Right atrium auricular region (tissue), 2 donors: ENCODE results near the gene CASP3. TPM values are rescaled to one million over a fixed set of nuclear protein-coding genes. Genes with fewer than 3 reads are reported as not detected.

Source experiments
- DNase-seq: peaks from one replicate; pipeline ENCODE4 v3.0.0-alpha.2; 2019; ENCODE audit warnings: low spot score
- H3K27ac ChIP-seq, 2 donors: fragments of 200-600 bp; sonication (generic); 1 replicate in 1 of 2; 2 replicates in 1 of 2; pipeline ENCODE4 v1.5.1; 2016 to 2019
- H3K27me3 ChIP-seq, 2 donors: fragments of 200-600 bp; sonication (generic); one replicate each; pipeline versions ENCODE4 v1.5.1 to v1.6.0; 2017 to 2019
- H3K36me3 ChIP-seq: fragments of 200-600 bp; sonication (generic); one replicate; pipeline ENCODE4 v1.5.1; 2016
- H3K4me1 ChIP-seq, 2 donors: fragments of 200-600 bp; sonication (generic); one replicate each; pipeline versions ENCODE4 v1.5.1 to v1.6.0; 2017 to 2019
- H3K4me3 ChIP-seq, 2 donors: fragments of 200-600 bp; sonication (generic); 1 replicate in 1 of 2; 2 replicates in 1 of 2; pipeline ENCODE4 v1.5.1; 2017 to 2019; ENCODE audit warnings: mild to moderate bottlenecking in 1 of 2, moderate library complexity in 1 of 2
- H3K9me3 ChIP-seq, 2 donors: fragments of 200-600 bp; sonication (generic); one replicate each; pipeline ENCODE4 v1.5.1; 2019
- CTCF ChIP-seq, 2 donors: fragments of 200-600 bp; sonication (generic); IDR thresholded peaks; one replicate each; pipeline ENCODE4 v1.5.1; 2019; ENCODE audit warnings: antibody characterized with exemption in 2 of 2
- total RNA-seq, 2 donors: library from RNA; depleted of rRNA; stranded (reverse); fragments of >200 nt; gene quantifications; one replicate each; pipeline ENCODE4 v1.1.0, GENCODE V29; 2016

The CASP3 gene
- total RNA-seq, 2 donors from 2014 or later, result 10.3 to 12.1 TPM

GRCh38 chr4:184675821-184676492, 26.7 kb upstream of the CASP3 start:
- no peak overlapping the region for H3K27ac ChIP-seq
- no peak for DNase-seq

GRCh38 chr4:184675018-184675417, 25.8 kb upstream of the CASP3 start:
- no peak for DNase-seq
- Histone ChIP-seq H3K4me1 (no peaks in the 10 kb centered on the region), H3K27ac (no peak overlapping the region), H3K9me3 (no peaks in the 10 kb centered on the region), H3K36me3 (peaks cover 23% of the 10 kb centered on the region), H3K4me3 (no peak overlapping the region), H3K27me3 (no peaks in the 10 kb centered on the region)
- TF ChIP-seq CTCF (IDR thresholded peaks at IDR 0.05), result no peak

More at GRCh38 chr4:184675821-184676492, 26.7 kb upstream of the CASP3 start:
- no peak for TF ChIP-seq CTCF (IDR thresholded peaks at IDR 0.05)
- H3K27me3 ChIP-seq, result no peaks in the 10 kb centered on the region
- no peaks in the 10 kb centered on the region for H3K9me3 ChIP-seq
- H3K4me3 ChIP-seq, result no peak overlapping the region
- H3K36me3 ChIP-seq, result peaks cover 23% of the 10 kb centered on the region
- H3K4me1 ChIP-seq, result no peaks in the 10 kb centered on the region

- peaks cover 0 to 8% of the 10 kb centered on the region in 2 donors for H3K4me1 ChIP-seq
- H3K27me3 ChIP-seq, result no peaks in the 10 kb centered on the region
- no peak overlapping the region for H3K4me3 ChIP-seq
- DNase-seq, result no peak
- peaks cover 23% of the 10 kb centered on the region for H3K36me3 ChIP-seq
- H3K9me3 ChIP-seq, result no peaks in the 10 kb centered on the region
- no peak for TF ChIP-seq CTCF (IDR thresholded peaks at IDR 0.05)
- H3K27ac ChIP-seq, result no peak overlapping the region
These were observed 24.8 kb upstream of the CASP3 start for GRCh38 chr4:184674011-184674410.

GRCh38 chr4:184672741-184673140, 23.5 kb upstream of the CASP3 start:
- Histone ChIP-seq H3K36me3 (peaks cover 31% of the 10 kb centered on the region), H3K27ac (no peak overlapping the region), H3K27me3 (no peaks in the 10 kb centered on the region), H3K4me3 (no peak overlapping the region), H3K4me1 (peaks cover 0 to 10% of the 10 kb centered on the region in 2 donors), H3K9me3 (no peaks in the 10 kb centered on the region)
- no peak for DNase-seq
- TF ChIP-seq CTCF (IDR thresholded peaks at IDR 0.05), result no peak

GRCh38 chr4:184671101-184671500, 21.9 kb upstream of the CASP3 start:
- peaks cover 31% of the 10 kb centered on the region for H3K36me3 ChIP-seq
- DNase-seq, result no peak

More at GRCh38 chr4:184671101-184671500, 21.9 kb upstream of the CASP3 start:
- Histone ChIP-seq H3K27me3 (no peaks in the 10 kb centered on the region), H3K9me3 (no peaks in the 10 kb centered on the region), H3K27ac (no peak overlapping the region), H3K4me1 (peaks cover 0 to 10% of the 10 kb centered on the region in 2 donors), H3K4me3 (no peak overlapping the region)
- no peak for TF ChIP-seq CTCF (IDR thresholded peaks at IDR 0.05)
